H1 (cell line): ENCODE results near the gene NCLN. TPM values are rescaled to one million over a fixed set of nuclear protein-coding genes. Genes with fewer than 3 reads are reported as not detected.

Source experiments
- BCL11A ChIP-seq, 2 experiments: IDR thresholded peaks; one replicate each; pipeline ENCODE4 v1.6.1; 2011; ENCODE audit warnings: low read depth in 2 of 2, low read length in 2 of 2, mild to moderate bottlenecking in 2 of 2
- CBX5 ChIP-seq: fragments of 300-800, 300-1000 bp; sonication (generic); IDR thresholded peaks from 2 replicates; pipeline ENCODE4 v1.7.1; 2016; ENCODE audit warnings: antibody characterized with exemption, low read length, low read depth
- CHD2 ChIP-seq: IDR thresholded peaks from 2 replicates; pipeline ENCODE4 v1.6.1; 2012; ENCODE audit warnings: low read length, improper control_type of control experiment
- CHD7 ChIP-seq: fragments of 300-600 bp; sonication (generic); IDR thresholded peaks from 2 replicates; pipeline ENCODE4 v1.7.1; 2012; ENCODE audit warnings: low read length, moderate library complexity, mild to moderate bottlenecking, inconsistent platforms; ENCODE audit not compliant: insufficient replicate concordance
- JUN ChIP-seq: IDR thresholded peaks from 2 replicates; pipeline ENCODE4 v1.6.1; 2011; ENCODE audit warnings: low read depth, mild to moderate bottlenecking, improper control_type of control experiment, low read length
- POLR2AphosphoS5 ChIP-seq: IDR thresholded peaks from 2 replicates; pipeline ENCODE4 v1.6.1; 2011; ENCODE audit warnings: low read depth, low read length
- RFX5 ChIP-seq: IDR thresholded peaks from 2 replicates; pipeline ENCODE4 v1.6.1; 2011; ENCODE audit warnings: low read depth, low read length, improper control_type of control experiment, borderline replicate concordance
- RXRA ChIP-seq: IDR thresholded peaks from 2 replicates; pipeline ENCODE4 v1.6.1; 2011; ENCODE audit warnings: low read depth, mild to moderate bottlenecking, low read length, moderate library complexity; ENCODE audit not compliant: insufficient read depth
- SRF ChIP-seq: IDR thresholded peaks from 2 replicates; pipeline ENCODE4 v1.6.1; 2011; ENCODE audit warnings: mild to moderate bottlenecking, low read depth, low read length, moderate library complexity
- SUZ12 ChIP-seq: fragments of 200-600 bp; sonication (generic); IDR thresholded peaks from 2 replicates; pipeline ENCODE4 v1.6.1; 2012; ENCODE audit warnings: mild to moderate bottlenecking, inconsistent platforms, low read length, moderate library complexity, mixed read lengths
- TBP ChIP-seq: IDR thresholded peaks from 2 replicates; pipeline ENCODE4 v1.6.1; 2011; ENCODE audit warnings: low read depth, low read length, improper control_type of control experiment
- polyA plus RNA-seq, 7 experiments: library from polyadenylated mRNA; depleted of rRNA in 3 of 7; stranded (reverse) in 5 of 7; unstranded in 2 of 7; fragments of >200 nt in 5 of 7; fragments of 200-250 nt in 2 of 7; gene quantifications; 1 replicate in 5 of 7; 2 replicates in 1 of 7; 4 replicates in 1 of 7; pipeline versions ENCODE4 v1.2.1 to v1.2.3, GENCODE V29; 2011 to 2013; ENCODE audit warnings: missing spikeins in 2 of 7, mixed read lengths in 2 of 7
- total RNA-seq: library from RNA; stranded (reverse); fragmentation: NEBNext Ultra II Directional; extraction: Animal tissue kit (Norgen Biotek cat#: 25700); gene quantifications from 2 replicates; pipeline ENCODE4 v1.2.1, GENCODE V29; 2021

Gene NCLN
- total and polyA plus RNA-seq, 2 of the 8 experiments (the other 6 are each of a cell fraction or from before 2014, with no cell fraction given): 89.2 to 103 TPM

- no peak for TF ChIP-seq CHD7
- TF ChIP-seq RXRA: no peak
- TF ChIP-seq RFX5: no peak
- TF ChIP-seq SRF: no peak
- no peak for TF ChIP-seq BCL11A (IDR thresholded peaks at IDR 0.05; ENCODE audit: low read depth in 2 of 2, low read length in 2 of 2)
- no peak for TF ChIP-seq TBP
- no peak for TF ChIP-seq POLR2AphosphoS5
- no peak for TF ChIP-seq JUN
- no peak for TF ChIP-seq CHD2
- no peak for TF ChIP-seq CBX5
- TF ChIP-seq SUZ12: no peak
- TF ChIP-seq, all 59 proteins: peak for 0
Observed at GRCh38 chr19:3167533-3168272, 18.0 kb upstream of the NCLN start (continued).
